ENCODE measurements around the gene ETFDH. TPM values are rescaled to one million over a fixed set of nuclear protein-coding genes. Genes with fewer than 3 reads are reported as not detected.

Gene ETFDH
- total and polyA plus RNA-seq, 10 of the 15 experiments (the other 5 are each of a cell fraction or from before 2014, with no cell fraction given) = 10.9 to 30.4 (median 20.6) TPM

GRCh38 chr4:158670975-158671664 is 976 bp upstream of the ETFDH start (continued):
- TF ChIP-seq WRNIP1 (IDR thresholded peaks at IDR 0.05; ENCODE audit: borderline replicate concordance, low read depth, low read length) (no peak), CHD1 (IDR thresholded peaks at IDR 0.05; ENCODE audit: low read depth, low read length) (no peak), ZNF217 (IDR thresholded peaks at IDR 0.05) (peak; percentile 51; the same call in 1 of the 2 replicates), CHD2 (IDR thresholded peaks at IDR 0.05; ENCODE audit: borderline replicate concordance, low read depth, low read length) (no peak), KLF5 (IDR thresholded peaks at IDR 0.05; ENCODE audit: partially characterized antibody) (no peak), MEF2B (IDR thresholded peaks at IDR 0.05; ENCODE audit: partially characterized antibody, poor library complexity, severe bottlenecking) (peak; percentile 25), RELB (IDR thresholded peaks at IDR 0.05; ENCODE audit: low read depth) (no peak; the same call in 1 of the 2 replicates), GATAD2B (conservative IDR thresholded peaks at IDR 0.05; ENCODE audit: low read depth) (peak; percentile 73), ZBTB11 (CRISPR knock-in tag; IDR thresholded peaks at IDR 0.05) (no peak), NR2C2 (IDR thresholded peaks at IDR 0.05; ENCODE audit: borderline replicate concordance, control insufficient read depth, insufficient read length, low read depth) (no peak), CBFB (IDR thresholded peaks at IDR 0.05; ENCODE audit: low read depth) (no peak), STAT1 (conservative IDR thresholded peaks at IDR 0.05) (no peak), TCF12 (IDR thresholded peaks at IDR 0.05; ENCODE audit: low read depth, low read length) (no peak), ZNF24 (IDR thresholded peaks at IDR 0.05) (no peak), IRF4 (IDR thresholded peaks at IDR 0.05; ENCODE audit: low read depth, low read length) (0 out of 2 replicates have a peak, but pooled peaks have one; percentile 20), ELK1 (IDR thresholded peaks at IDR 0.05; ENCODE audit: low read depth, low read length) (no peak), RBBP5 (conservative IDR thresholded peaks at IDR 0.05) (0 out of 2 replicates have a peak, but pooled peaks have one; percentile 28), JUNB (IDR thresholded peaks at IDR 0.05) (peak; percentile 26; the same call in 1 of the 2 replicates), RUNX3 (IDR thresholded peaks at IDR 0.05; ENCODE audit: low read length) (peak; percentile 71), RAD51 (IDR thresholded peaks at IDR 0.05) (peak; percentile 62), MXI1 (IDR thresholded peaks at IDR 0.05; ENCODE audit: low read depth, low read length) (no peak), SMAD5 (IDR thresholded peaks at IDR 0.05; ENCODE audit: low read depth) (no peak)
- TF ChIP-seq, protein P1, sequence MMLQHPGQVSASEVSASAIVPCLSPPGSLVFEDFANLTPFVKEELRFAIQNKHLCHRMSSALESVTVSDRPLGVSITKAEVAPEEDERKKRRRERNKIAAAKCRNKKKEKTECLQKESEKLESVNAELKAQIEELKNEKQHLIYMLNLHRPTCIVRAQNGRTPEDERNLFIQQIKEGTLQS (IDR thresholded peaks at IDR 0.05; ENCODE audit: borderline replicate concordance, extremely low read depth, low read depth, low read length) = no peak
- TF ChIP-seq, protein P2, sequence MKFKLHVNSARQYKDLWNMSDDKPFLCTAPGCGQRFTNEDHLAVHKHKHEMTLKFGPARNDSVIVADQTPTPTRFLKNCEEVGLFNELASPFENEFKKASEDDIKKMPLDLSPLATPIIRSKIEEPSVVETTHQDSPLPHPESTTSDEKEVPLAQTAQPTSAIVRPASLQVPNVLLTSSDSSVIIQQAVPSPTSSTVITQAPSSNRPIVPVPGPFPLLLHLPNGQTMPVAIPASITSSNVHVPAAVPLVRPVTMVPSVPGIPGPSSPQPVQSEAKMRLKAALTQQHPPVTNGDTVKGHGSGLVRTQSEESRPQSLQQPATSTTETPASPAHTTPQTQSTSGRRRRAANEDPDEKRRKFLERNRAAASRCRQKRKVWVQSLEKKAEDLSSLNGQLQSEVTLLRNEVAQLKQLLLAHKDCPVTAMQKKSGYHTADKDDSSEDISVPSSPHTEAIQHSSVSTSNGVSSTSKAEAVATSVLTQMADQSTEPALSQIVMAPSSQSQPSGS (IDR thresholded peaks at IDR 0.05; ENCODE audit: low read length) = no peak

All from GM12878 (cell line).